ENCODE data around the gene ELMOD3.
"Not testable (repeated sequence)": the region's sequence is repeated elsewhere in the genome, so short reads cannot be mapped to it uniquely, and the experiment has no call there.

The ELMOD3 gene

DNA sequence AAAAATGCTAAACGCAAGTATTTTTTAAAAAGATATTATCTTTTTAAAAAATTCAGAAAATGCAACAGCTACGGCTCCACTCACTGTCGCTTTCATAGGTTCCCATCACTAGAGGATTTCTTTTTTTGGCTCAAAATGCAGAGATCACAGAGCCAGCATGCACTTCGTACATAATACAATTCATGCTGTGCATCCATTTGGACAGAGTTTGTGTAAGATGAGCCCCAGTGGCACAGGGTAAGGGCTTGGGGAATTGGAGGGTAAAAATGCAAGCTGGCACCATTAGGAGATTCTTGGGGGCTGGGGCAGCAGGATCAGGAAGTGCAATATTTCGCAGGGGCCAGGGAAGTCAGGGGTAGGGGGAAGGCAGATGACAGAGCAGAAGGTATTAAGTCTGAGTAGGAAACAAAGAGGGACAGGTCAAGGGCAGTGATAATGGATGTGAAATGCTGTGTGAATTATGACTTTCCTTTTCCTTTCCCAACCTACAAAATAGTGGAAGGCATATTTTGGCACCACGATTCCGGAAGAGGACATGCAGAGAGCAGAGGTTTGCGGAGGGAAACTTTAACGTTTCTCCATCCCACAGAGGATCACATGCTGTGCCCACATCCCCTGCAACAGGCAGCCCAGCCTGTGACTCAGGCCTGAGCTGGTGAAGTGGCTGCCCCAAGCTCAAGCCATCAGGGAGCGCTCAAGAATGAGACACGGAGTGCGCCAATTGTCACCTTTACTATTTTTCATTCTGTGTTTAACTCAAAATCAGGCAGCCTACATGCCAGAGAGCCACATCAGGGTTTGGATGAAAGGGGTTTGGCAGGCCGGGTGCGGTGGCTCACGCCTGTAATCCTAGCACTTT, 50.9 kb downstream of the ELMOD3 start:
- no peak for DNase-seq

- DNase-seq: no peak
These were observed 55.4 kb downstream of the ELMOD3 start, which contains the start of gene CAPG for GRCh38 chr2:85409845-85410583. Gene CAPG, minus strand, starts transcription at chr2:85410366. Its CDS starts 8,221 bp downstream, at chr2:85402145.

DNA sequence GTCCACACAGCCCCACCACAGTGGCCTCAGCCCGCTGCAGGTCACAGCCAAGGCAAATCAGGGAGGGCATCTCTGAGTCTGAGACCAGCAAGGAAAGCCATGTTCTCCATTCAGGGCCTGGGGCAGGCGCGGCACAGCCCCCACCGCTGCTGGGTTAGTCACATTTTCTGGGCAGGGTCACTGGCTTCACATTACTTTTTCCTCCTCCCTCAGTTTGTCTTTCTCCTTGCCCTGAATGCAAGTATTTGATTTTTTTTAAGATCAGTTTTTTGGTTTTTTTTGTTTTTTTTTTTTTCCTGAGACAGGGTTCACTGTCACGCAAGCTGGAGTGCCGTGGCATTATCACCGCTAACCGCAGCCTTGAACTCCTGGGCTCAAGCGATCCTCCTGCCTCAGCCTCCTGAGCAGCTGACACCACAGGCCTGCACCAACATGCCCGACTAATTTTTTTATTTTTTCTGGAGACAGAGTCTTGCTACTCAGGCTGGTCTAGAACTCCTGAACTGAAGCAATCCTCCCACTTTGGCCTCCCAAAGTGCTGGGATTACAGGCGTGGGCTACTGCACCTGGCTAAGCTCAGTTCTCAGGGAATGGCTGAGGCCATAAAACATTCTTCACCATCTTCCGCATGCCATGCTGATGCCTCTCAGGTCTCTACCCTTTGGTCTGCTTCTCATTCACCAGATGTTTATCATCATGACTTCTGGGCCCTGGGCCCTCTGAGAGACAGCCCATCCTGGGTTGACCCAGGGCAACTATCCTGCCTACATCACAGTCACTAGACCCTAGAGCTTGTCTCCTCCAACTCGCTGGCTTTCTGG, 56.2 kb downstream of the ELMOD3 start:
- no peak for DNase-seq

- no peak for DNase-seq
These were observed 56.8 kb downstream of the ELMOD3 start for GRCh38 chr2:85411405-85411748.

DNA sequence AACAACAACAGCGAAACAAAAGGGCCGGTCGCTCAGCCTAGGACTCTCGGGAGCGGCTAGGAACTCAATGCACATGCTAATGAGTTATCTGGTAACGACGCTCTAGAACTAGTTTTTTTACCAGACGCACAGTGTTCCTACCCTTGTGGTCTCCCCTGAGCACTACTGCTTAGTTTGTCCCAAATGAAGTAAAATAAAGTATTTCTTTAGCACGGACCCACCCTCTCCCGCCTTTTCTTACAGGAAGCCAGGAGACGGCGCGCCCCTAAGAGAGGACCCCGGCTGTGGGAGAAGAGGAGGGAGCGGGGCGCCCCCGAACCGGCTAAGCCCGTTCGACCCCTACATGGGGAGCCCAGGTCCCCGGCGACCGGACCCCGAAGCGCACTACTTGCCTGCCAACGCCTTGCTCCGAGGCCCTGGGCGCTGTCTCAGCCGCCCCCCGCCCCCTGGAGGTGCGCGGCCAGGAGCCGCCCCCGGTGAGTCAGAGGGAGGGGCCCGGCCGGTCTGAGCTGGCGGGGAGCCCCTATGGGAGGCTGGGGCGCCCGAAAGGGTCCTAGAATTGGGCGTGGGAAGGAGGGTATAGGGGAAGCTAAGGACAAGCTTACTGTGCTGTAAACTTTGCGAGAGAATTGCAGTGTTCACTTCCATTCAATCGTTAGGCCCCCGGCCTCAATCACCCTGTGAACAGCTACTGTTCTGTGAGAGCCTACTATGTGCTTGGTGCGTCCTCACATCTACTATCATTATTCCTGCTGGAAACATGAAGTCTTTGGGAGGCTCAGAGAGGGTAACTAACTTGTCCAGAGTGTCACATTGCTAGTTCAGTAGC, 59.2 kb downstream of the ELMOD3 start:
- DNase-seq: no peak

DNA sequence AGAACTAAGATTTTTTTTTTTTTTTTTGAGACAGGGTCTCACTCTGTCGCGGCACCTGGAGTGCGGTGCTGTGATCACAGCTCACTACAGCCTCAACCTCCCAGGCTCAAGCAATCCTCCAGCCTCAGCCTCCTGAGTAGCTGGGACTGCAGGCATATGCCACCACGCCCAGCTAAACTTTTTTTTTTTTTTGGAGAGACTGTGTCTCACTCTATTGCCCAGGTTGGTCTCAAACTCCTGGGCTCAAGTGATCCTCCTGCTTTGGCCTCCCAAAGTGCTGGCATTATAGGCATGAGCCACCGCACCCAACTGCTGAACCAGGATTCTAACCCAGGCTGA, 59.8 kb downstream of the ELMOD3 start:
- not testable (repeated sequence) for DNase-seq

DNA sequence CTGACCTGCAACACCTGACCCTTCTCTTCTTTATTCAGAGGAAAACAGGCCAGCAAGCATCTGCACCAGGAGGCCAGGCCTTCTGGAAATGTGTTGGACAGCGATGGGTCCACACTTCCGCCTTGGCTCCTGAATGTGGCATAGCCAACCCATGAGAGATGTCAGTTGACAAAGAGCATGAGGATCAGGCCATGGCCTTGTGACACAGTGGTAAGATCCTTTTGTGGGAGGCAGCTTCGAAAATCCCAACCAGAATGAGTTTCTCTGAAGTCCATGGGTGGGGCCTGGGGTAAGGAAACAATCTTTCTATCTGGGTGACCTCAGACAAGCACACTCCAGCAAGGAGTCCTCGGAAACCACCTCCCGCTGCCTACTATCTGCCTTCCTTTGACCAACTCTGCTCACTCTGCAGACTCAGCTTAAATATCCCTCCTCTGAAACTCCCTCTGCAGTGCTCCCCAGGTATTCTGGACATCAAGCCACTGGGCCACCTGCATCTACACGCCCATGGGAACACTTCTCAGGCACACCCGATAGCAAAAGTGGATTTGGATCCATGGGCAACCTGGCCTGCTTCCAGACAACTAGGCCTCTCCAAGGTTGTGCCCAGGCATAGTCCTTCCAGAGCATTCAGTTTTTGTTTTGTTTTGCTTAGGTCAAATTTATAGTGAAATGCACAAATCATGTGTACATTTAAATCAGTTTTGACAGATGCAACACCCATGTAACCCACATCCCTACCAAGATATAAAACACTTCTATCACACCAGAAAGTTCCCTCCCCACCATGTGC, 60.4 kb downstream of the ELMOD3 start:
- DNase-seq: no peak

GRCh38 chr2:85415980-85416650, 61.5 kb downstream of the ELMOD3 start:
- DNase-seq: no peak

DNA sequence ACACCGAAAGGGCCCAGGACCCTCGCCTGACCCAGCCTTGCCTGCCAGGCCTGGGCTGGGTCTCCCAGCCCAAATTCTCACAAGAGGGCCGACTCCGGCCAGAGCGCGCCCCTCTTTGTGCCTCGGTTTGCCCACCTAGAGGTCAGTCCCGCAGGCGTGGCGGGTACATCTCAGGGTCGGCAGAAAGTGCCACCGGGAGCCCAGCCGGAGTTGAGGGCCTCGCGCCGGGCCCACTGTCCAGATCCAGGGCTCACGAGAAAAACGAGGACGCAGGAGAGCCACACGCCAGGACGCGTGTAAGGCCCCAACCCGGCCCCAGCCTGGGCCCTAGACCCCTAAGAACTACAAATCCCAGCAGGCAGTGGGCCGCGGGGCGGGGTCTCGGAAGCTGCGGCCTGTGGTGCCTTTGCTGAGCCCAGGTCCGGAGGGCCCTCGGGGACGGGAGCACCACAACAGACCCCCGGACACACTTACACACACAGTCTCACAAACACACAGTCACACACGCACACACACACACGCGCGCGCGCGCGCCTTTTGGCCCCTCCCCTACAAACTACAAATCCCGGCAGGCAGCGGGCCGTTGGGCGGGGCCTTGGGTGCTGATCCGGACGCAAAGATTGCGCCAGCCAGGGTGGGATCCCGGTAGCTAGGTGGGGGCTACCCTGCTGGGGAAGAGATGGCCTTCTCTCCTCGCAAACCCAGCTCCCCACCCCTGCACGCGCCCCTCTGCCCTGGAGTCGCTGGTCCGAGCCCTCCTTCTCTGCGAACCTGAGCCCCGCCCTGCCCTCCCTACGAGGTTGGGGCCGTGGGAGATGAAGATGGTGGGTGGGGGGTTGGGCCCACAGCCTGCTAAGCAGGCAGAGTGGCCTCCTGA, 63.8 kb downstream of the ELMOD3 start, which contains the start of gene SH2D6:
SH2D6 (plus strand) TSS at position 583 of the 877 bp plus-strand sequence. CDS start 10,752 bp downstream, outside the sequence.
- peak; percentile 55 to 70 for DNase-seq

GRCh38 chr2:85419009-85419675, 64.6 kb downstream of the ELMOD3 start:
- no peak for DNase-seq

GRCh38 chr2:85420536-85421259, 66.1 kb downstream of the ELMOD3 start:
- DNase-seq: peak; percentile 62 to 67

DNA sequence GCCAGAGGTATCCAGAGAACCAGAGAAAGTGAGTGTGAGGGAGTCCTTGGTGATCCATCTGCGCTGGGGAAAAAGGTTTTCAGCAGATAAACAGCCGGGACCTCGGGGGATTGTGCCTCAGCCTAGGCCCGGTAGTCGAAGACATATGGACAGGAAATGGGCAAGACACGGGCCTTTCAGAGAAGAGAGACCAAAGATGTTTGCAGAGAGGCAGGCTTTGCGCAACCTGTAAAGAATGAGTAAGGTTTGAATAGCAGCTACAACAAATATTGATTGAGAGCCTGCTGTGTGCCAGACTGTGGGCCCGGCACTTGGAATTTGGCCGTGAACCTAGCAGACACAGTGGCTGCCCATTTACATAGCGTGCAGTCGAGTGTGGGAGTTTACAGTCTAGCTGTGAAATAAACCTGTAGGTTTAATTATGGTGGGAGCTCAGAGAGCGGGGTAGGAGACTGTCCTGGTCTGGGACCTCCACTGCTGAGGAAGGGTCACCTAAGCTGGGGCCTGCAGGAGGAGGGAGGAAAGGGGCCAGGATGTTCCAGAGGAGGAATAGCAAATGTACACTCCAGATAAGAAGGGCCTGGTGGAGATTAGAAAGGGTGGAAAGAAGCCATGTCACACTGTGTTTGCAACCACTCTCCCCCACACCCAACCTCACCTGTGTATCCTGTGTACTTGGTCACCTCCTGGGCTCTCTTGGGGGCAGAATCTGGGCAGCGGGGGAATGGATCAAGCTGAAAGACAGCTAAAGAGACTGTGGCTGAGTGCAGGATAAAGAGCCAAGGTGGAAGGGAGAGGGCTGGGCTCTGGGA, 66.9 kb downstream of the ELMOD3 start:
- no peak for DNase-seq

GRCh38 chr2:85422072-85422457, 67.5 kb downstream of the ELMOD3 start:
- DNase-seq: no peak

- no peak for DNase-seq
These were observed 69.0 kb downstream of the ELMOD3 start for GRCh38 chr2:85423525-85423924.

DNA sequence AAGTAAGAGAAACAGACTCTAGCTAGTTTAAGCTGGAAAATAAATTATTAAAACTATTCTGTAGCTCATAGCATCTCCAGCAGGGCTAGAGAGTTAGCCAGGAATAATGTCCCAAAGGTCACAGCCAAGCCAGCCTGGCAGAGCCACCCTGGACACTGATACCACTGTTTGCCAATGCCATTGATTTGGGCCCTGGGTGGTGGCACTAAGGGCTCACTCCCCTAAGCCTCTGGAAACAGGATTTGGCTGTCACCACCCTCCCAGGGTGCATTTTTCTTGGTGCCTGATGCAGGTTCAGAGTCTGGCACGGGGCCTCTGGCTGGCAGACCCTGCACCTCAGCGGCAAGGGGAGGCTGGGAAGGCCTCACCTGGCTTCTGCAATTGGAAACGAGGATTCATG, 71.0 kb downstream of the ELMOD3 start:
- DNase-seq: no peak

DNA sequence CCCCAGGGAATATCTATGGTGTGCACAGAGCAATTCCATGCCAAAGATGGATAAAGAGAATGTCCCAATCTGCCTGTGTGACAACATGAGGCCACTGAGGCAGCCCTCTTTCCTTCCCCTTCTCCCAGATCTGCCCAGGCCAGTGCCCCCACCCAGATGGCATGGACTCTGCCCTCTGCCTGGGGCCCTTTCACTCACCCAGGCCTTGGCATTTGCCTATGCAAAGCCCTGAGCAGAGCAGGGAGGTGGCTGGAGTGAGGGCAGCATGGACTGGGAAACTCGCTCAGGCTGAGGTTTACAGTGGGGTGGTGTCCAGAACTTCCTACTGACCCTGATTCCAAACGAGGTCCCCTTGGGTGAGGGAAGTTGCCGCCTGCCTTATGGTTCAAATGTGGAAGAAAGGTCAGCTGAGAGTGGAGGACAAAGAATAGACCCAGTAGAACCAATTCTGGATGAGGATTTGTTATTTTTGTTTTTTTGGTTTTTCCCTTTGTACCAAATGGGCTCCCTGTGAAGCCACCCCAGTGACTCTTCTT, 72.8 kb downstream of the ELMOD3 start:
- DNase-seq: no peak

DNA sequence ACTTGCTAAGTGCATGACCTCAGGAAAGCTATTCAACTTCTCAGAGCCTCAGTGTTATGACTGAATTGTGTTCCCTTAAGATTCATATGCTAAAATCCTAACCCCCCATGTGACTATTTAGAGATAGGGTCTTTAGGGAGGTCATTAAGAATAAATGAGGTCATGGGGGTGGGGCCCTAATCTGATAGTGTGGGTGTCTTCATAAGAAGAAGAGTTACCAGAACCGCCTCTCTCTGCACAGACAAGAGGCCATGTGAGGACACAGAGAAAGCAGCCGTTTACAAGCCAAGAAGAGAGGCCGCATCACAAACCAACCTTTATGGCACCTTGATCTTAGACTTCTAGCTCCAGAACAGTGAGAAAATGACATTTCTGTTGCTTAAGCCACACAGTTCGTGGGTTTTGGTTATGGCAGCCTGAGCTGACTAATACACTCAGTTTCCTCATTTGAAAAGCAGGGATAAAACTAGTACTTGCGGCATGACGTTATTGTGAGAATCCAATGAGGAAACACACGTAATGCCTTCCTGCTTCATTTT, 73.8 kb downstream of the ELMOD3 start:
- DNase-seq: no peak
